Naive thymus-derived CD4-positive, alpha-beta T cell (primary cell): Measurements from ENCODE around the gene APOH. TPM values are rescaled to one million over a fixed set of nuclear protein-coding genes. Genes with fewer than 3 reads are reported as not detected.
A peak's percentile ranks its signal among the peaks of the same experiment; 100 is the strongest.

Experiments used
- ATAC-seq: fragments of 150-1000 bp; cut with Tn5 transposase; 2 replicates; pipeline ENCODE4 v1.10.0; 2021; ENCODE audit warnings: mild to moderate bottlenecking, moderate library complexity
- CTCF ChIA-PET: fragments of 350-600 bp; sonication (Branson Sonifier 250); formaldehyde crosslinking; loops from one replicate; lab custom pipeline; 2021; ENCODE audit warnings: antibody characterized with exemption; lab: Charles Lee
- POLR2A ChIA-PET: fragments of 350-600 bp; sonication (Branson Sonifier 250); formaldehyde crosslinking; loops from one replicate; lab custom pipeline; 2021; ENCODE audit warnings: antibody characterized with exemption, inconsistent platforms; lab: Charles Lee
- DNase-seq, 9 donors: peaks; one replicate each; pipeline versions ENCODE4 v3.0.0 to v3.0.0-alpha.2; 2020 to 2022; ENCODE audit warnings: mixed read lengths in 1 of 9
- H3K27ac ChIP-seq: one replicate; pipeline ENCODE4 v1.7.0; 2013; ENCODE audit warnings: mild to moderate bottlenecking, low read depth, low read length, moderate library complexity
- H3K27me3 ChIP-seq, 2 donors: one replicate each; pipeline ENCODE4 v1.7.0; 2013; ENCODE audit warnings: low read length in 2 of 2, mild to moderate bottlenecking in 2 of 2, moderate library complexity in 2 of 2; ENCODE audit not compliant: control insufficient read depth in 2 of 2, insufficient read depth in 2 of 2
- H3K36me3 ChIP-seq, 3 experiments: 1 replicate in 2 of 3; 2 replicates in 1 of 3; pipeline ENCODE4 v1.7.0; 2013; ENCODE audit warnings: low read length in 3 of 3, mild to moderate bottlenecking in 3 of 3, moderate library complexity in 1 of 3; ENCODE audit not compliant: insufficient read depth in 3 of 3, control insufficient read depth in 2 of 3
- H3K4me1 ChIP-seq, 2 donors: one replicate each; pipeline ENCODE4 v1.7.0; 2013; ENCODE audit warnings: low read length in 2 of 2, mild to moderate bottlenecking in 2 of 2, moderate library complexity in 1 of 2; ENCODE audit not compliant: control insufficient read depth in 2 of 2, insufficient read depth in 2 of 2
- H3K4me3 ChIP-seq: 2 replicates; pipeline ENCODE4 v1.7.0; 2013; ENCODE audit warnings: mild to moderate bottlenecking, low read length
- H3K9me3 ChIP-seq, 3 experiments: 1 replicate in 2 of 3; 2 replicates in 1 of 3; pipeline ENCODE4 v1.7.0; 2013; ENCODE audit warnings: low read length in 3 of 3; ENCODE audit not compliant: control insufficient read depth in 2 of 3
- H3K27ac Mint-ChIP-seq, 9 donors: one replicate each; pipeline ENCODE4 v1.8.0; 2020 to 2022; ENCODE audit warnings: mixed read lengths in 9 of 9, mild to moderate bottlenecking in 8 of 9, moderate library complexity in 5 of 9, inconsistent platforms in 2 of 9
- H3K27me3 Mint-ChIP-seq, 5 donors: one replicate each; pipeline ENCODE4 v1.8.0; 2021 to 2022; ENCODE audit warnings: mixed read lengths in 5 of 5, mild to moderate bottlenecking in 1 of 5
- H3K36me3 Mint-ChIP-seq, 5 donors: one replicate each; pipeline ENCODE4 v1.8.0; 2020 to 2022; ENCODE audit warnings: mixed read lengths in 5 of 5, mild to moderate bottlenecking in 3 of 5, inconsistent platforms in 1 of 5
- H3K4me1 Mint-ChIP-seq, 7 donors: one replicate each; pipeline ENCODE4 v1.8.0; 2020 to 2022; ENCODE audit warnings: mixed read lengths in 7 of 7, mild to moderate bottlenecking in 3 of 7, inconsistent platforms in 1 of 7
- H3K4me3 Mint-ChIP-seq, 10 donors: one replicate each; pipeline ENCODE4 v1.8.0; 2020 to 2022; ENCODE audit warnings: mild to moderate bottlenecking in 10 of 10, mixed read lengths in 10 of 10, moderate library complexity in 6 of 10, inconsistent platforms in 2 of 10
- H3K9me3 Mint-ChIP-seq, 11 donors: one replicate each; pipeline ENCODE4 v1.8.0; 2020 to 2022; ENCODE audit warnings: mixed read lengths in 11 of 11, mild to moderate bottlenecking in 4 of 11, inconsistent platforms in 1 of 11, moderate library complexity in 1 of 11
- intact Hi-C, 2 donors: fragments of 100-400 bp; cut with micrococcal nuclease; formaldehyde crosslinking; loops; one replicate each; pipeline ENCODE4 v1.15.1; 2023
- polyA plus RNA-seq, 2 donors: library from polyadenylated mRNA; unstranded; fragments of 300-500 nt; fragmentation: Illumina TruSeq; gene quantifications; one replicate each; pipeline ENCODE4 v1.2.3, GENCODE V29; 2021
- total RNA-seq, 6 experiments: library from RNA in 5 of 6; stranded (reverse) in 5 of 6; gene quantifications; 1 replicate in 5 of 6; 2 replicates in 1 of 6; pipeline ENCODE4 v1.2.3 and lab custom pipeline; 2021 to 2026

APOH gene
- total and polyA plus RNA-seq, 7 experiments from 2014 or later = not detected

GRCh38 chr17:66191593-66192377 is 37.4 kb downstream of the APOH start, which contains the start of gene CEP112:
Gene CEP112 (minus strand): TSS chr17:66192133.
- peaks cover 5 to 12% of the 10 kb centered on the region in 2 donors for H3K4me1 ChIP-seq
- Mint-ChIP-seq H3K36me3 (no peaks in the 10 kb centered on the region), H3K4me1 (peaks cover 6 to 18% (median 16%) of the 10 kb centered on the region in 7 donors), H3K27me3 (peaks cover 0 to 10% (median 0%) of the 10 kb centered on the region in 5 donors), H3K9me3 (no peaks in the 10 kb centered on the region), H3K27ac (peak within 1 kb of the TSS; percentile 80 to 97 (median 87)), H3K4me3 (peak within 1 kb of the TSS; percentile 78 to 89 (median 84))
- intact Hi-C loops = loop anchor here (1.0 to 2.0 kb wide), 2 partner anchors 55 to 111 kb away; partner anchors contain the start of gene PRKCA (in 1 of the 2)
- no peaks in the 10 kb centered on the region for H3K27me3 ChIP-seq
- no peaks in the 10 kb centered on the region for H3K9me3 ChIP-seq
- H3K36me3 ChIP-seq = no peaks in the 10 kb centered on the region
- H3K4me3 ChIP-seq = peak within 1 kb of the TSS; percentile 67
- DNase-seq (peak; percentile 71 to 88 (median 77)), ATAC-seq (peak; percentile 95)
- POLR2A ChIA-PET = interaction anchor here (1.2 kb wide), 1 partner anchor 8 kb away, joined by 5 read pairs; no protein-coding TSS in a partner anchor
- CTCF ChIA-PET = interaction anchor here (0.5 to 1.2 kb wide), 2 partner anchors 8 to 9 kb away, joined by 3 to 5 read pairs; no protein-coding TSS in a partner anchor
- peak within 1 kb of the TSS; percentile 69 for H3K27ac ChIP-seq

DNA sequence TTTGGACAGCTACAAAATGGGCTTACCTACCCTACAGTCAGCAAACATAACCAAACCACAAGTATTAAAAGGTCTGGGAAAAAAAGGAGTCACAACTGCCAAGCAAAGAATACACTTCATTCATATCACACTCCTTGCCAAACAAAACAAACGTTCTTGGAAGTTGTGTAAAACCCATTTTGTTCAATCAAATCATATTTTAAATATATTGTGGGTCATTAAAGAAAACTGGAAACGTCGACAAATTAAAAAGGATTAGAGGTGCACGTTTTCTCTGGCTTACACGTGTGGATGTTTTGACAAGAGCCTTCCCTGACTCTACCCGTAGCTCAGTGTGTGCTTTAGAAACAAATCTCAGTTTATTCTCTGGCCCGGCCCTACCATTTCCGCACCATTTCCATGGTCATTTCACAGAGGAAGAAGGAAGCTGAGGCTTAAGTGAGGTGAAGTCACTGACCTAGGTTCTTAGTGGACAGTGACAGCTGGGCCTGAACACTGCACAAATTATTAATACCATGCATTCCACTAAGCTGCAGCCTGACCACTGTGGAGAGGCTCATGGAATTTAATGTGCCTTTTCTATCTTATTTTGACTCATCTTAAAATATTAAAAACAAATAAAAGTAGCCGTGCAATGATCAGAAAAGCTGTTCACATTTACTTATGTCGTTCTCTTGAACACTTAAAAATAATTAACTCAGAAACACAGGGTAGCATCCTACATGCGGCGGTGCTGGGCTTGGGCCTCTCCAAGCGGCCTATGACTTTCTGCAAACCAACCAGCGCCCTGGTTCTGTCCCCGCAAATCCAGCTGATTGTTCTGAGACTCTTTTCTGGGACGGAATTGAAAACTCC is 38.2 kb downstream of the APOH start:
- Mint-ChIP-seq H3K9me3 (no peaks in the 10 kb centered on the region), H3K36me3 (no peaks in the 10 kb centered on the region), H3K27ac (peak overlapping the region in 8 of 9 donors; percentile 48 to 91 (median 86)), H3K4me1 (peaks cover 6 to 18% (median 16%) of the 10 kb centered on the region in 7 donors), H3K4me3 (peak overlapping the region; percentile 78 to 89 (median 84)), H3K27me3 (peaks cover 0 to 10% (median 0%) of the 10 kb centered on the region in 5 donors)
- ChIA-PET CTCF (interaction anchor here (1.2 kb wide), 1 partner anchor 9 kb away, joined by 5 read pairs; no protein-coding TSS in a partner anchor), POLR2A (interaction anchor here (0.6 kb wide), 1 partner anchor 522 kb away, joined by 3 read pairs; no protein-coding TSS in a partner anchor)
- Histone ChIP-seq H3K27ac (peak overlapping the region; percentile 69), H3K36me3 (no peaks in the 10 kb centered on the region), H3K27me3 (no peaks in the 10 kb centered on the region), H3K4me3 (peak overlapping the region; percentile 67), H3K9me3 (no peaks in the 10 kb centered on the region), H3K4me1 (peaks cover 5 to 12% of the 10 kb centered on the region in 2 donors)
- ATAC-seq (no peak), DNase-seq (peak in 3 of 9 donors; percentile 3 to 11 (median 5))
- intact Hi-C loops = no loop called here

DNA sequence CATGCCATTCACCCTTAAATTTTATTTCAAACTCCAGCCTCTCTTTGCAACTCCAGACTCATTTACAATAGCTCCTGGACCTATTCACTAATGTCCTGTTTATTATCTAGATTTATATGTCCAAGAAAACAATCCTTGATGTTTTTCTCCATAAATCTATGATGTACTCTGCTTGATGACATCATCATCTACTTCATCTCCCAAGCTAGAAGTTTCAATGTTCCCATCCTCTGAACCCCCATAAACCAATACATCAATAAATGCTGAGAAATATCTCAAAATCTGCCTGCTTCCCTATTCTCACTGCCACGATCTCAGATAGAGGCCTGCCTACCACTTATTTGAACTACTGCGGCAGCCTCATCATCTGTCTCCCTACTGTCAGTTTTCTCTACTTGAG is 41.5 kb downstream of the APOH start:
- Histone ChIP-seq H3K27ac (no peak overlapping the region), H3K36me3 (no peaks in the 10 kb centered on the region), H3K4me1 (peaks cover 5 to 12% of the 10 kb centered on the region in 2 donors), H3K4me3 (no peak overlapping the region), H3K27me3 (no peaks in the 10 kb centered on the region), H3K9me3 (no peaks in the 10 kb centered on the region)
- ATAC-seq (no peak), DNase-seq (no peak)
- ChIA-PET POLR2A (no interaction called here), CTCF (no interaction called here)
- no peak overlapping the region for H3K27ac Mint-ChIP-seq
- intact Hi-C loops = no loop called here
- peaks cover 0 to 2% (median 0%) of the 10 kb centered on the region in 5 donors for H3K36me3 Mint-ChIP-seq
- H3K9me3 Mint-ChIP-seq = peaks cover 0 to 3% (median 0%) of the 10 kb centered on the region in 11 donors
- H3K4me3 Mint-ChIP-seq = no peak overlapping the region
- peaks cover 5 to 17% (median 16%) of the 10 kb centered on the region in 7 donors for H3K4me1 Mint-ChIP-seq
- H3K27me3 Mint-ChIP-seq = peaks cover 0 to 12% (median 0%) of the 10 kb centered on the region in 5 donors

DNA sequence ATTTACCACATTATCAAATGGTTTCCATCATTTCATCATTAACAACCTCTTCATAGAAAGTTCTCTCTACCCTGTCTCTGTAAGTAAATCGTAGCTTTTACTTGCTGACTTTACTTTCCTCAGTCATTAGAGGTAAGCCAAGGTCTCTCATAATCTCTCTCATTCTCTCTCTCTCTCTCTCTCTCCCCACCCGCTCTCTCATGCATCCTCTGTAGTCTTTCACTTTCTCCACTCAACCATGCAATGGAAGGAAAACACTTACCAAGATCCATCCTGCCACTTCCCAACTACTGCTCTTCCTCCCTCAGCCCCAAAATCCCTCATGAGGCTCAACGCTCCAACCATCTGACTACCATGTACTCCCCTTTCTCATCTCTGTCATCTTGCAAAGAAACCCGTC is 43.4 kb downstream of the APOH start:
- DNase-seq (no peak), ATAC-seq (no peak)
- H3K4me3 ChIP-seq = no peak overlapping the region
- CTCF ChIA-PET = no interaction called here
- intact Hi-C loops = no loop called here
- peaks cover 0 to 4% (median 2%) of the 10 kb centered on the region in 7 donors for H3K4me1 Mint-ChIP-seq
- H3K27me3 ChIP-seq = no peaks in the 10 kb centered on the region
- POLR2A ChIA-PET = no interaction called here
- H3K9me3 ChIP-seq = no peaks in the 10 kb centered on the region
- peaks cover 0 to 3% (median 0%) of the 10 kb centered on the region in 11 donors for H3K9me3 Mint-ChIP-seq
- H3K27ac ChIP-seq = no peak overlapping the region
- peaks cover 0 to 8% (median 0%) of the 10 kb centered on the region in 5 donors for H3K27me3 Mint-ChIP-seq
- peaks cover 0 to 2% (median 0%) of the 10 kb centered on the region in 5 donors for H3K36me3 Mint-ChIP-seq
- peaks cover 2 to 4% of the 10 kb centered on the region in 2 donors for H3K4me1 ChIP-seq
- no peak overlapping the region for H3K27ac Mint-ChIP-seq
- H3K36me3 ChIP-seq = no peaks in the 10 kb centered on the region
- no peak overlapping the region for H3K4me3 Mint-ChIP-seq

- no peak overlapping the region for H3K4me3 Mint-ChIP-seq
- Histone ChIP-seq H3K36me3 (no peaks in the 10 kb centered on the region), H3K27me3 (no peaks in the 10 kb centered on the region), H3K4me1 (no peaks in the 10 kb centered on the region), H3K4me3 (no peak overlapping the region), H3K27ac (no peak overlapping the region), H3K9me3 (no peaks in the 10 kb centered on the region)
- ChIA-PET POLR2A (no interaction called here), CTCF (no interaction called here)
- no peak overlapping the region for H3K27ac Mint-ChIP-seq
- peaks cover 0 to 3% (median 0%) of the 10 kb centered on the region in 11 donors for H3K9me3 Mint-ChIP-seq
- H3K36me3 Mint-ChIP-seq = peaks cover 0 to 2% (median 0%) of the 10 kb centered on the region in 5 donors
- no peak for ATAC-seq
- intact Hi-C loops = no loop called here
- H3K4me1 Mint-ChIP-seq = no peaks in the 10 kb centered on the region
- peaks cover 0 to 11% (median 0%) of the 10 kb centered on the region in 5 donors for H3K27me3 Mint-ChIP-seq
- DNase-seq = no peak
Measured at GRCh38 chr17:66184392-66184791, 44.8 kb downstream of the APOH start.

- intact Hi-C loops = no loop called here
- no peaks in the 10 kb centered on the region for H3K4me1 ChIP-seq
- ATAC-seq (no peak), DNase-seq (no peak)
- H3K27me3 ChIP-seq = no peaks in the 10 kb centered on the region
- Mint-ChIP-seq H3K36me3 (peaks cover 0 to 2% (median 0%) of the 10 kb centered on the region in 5 donors), H3K27me3 (peaks cover 0 to 16% (median 0%) of the 10 kb centered on the region in 5 donors), H3K4me3 (no peak overlapping the region), H3K9me3 (peaks cover 0 to 3% (median 0%) of the 10 kb centered on the region in 11 donors), H3K4me1 (no peaks in the 10 kb centered on the region), H3K27ac (no peak overlapping the region)
- no peak overlapping the region for H3K27ac ChIP-seq
- ChIA-PET CTCF (no interaction called here), POLR2A (no interaction called here)
- no peaks in the 10 kb centered on the region for H3K9me3 ChIP-seq
- H3K4me3 ChIP-seq = no peak overlapping the region
- no peaks in the 10 kb centered on the region for H3K36me3 ChIP-seq
Measured at GRCh38 chr17:66183529-66183928, 45.7 kb downstream of the APOH start.
